DND-41 (cell line): ENCODE measurements around the gene RHOA.

Experiments used
- ATAC-seq: fragments of 200-7000 bp; cut with Tn5 transposase; 3 replicates; pipeline ENCODE4 v1.9.1; 2021; ENCODE audit warnings: low read depth; ENCODE audit not compliant: insufficient read depth
- DNase-seq: peaks from one replicate; pipeline ENCODE4 v3.0.0-alpha.2; 2020
- H2AFZ ChIP-seq: 2 replicates; pipeline ENCODE4 v1.6.0; 2012; ENCODE audit warnings: low read depth, low read length
- H3K27ac ChIP-seq: 2 replicates; pipeline ENCODE4 v1.5.1; 2012; ENCODE audit warnings: low read length, inconsistent platforms
- H3K27me3 ChIP-seq: fragments of 200-600 bp; sonication (generic); 2 replicates; pipeline ENCODE4 v1.6.0; 2012; ENCODE audit warnings: low read length, mild to moderate bottlenecking, inconsistent platforms; ENCODE audit not compliant: insufficient read depth, poor library complexity
- H3K36me3 ChIP-seq: 2 replicates; pipeline ENCODE4 v1.5.1; 2012; ENCODE audit warnings: low read length, inconsistent platforms; ENCODE audit not compliant: insufficient read depth
- H3K4me1 ChIP-seq: 2 replicates; pipeline ENCODE4 v1.5.1; 2012; ENCODE audit warnings: mild to moderate bottlenecking, low read length; ENCODE audit not compliant: insufficient read depth
- H3K4me2 ChIP-seq: 2 replicates; pipeline ENCODE4 v1.6.0; 2012; ENCODE audit warnings: mild to moderate bottlenecking, moderate library complexity, low read length, inconsistent platforms; ENCODE audit not compliant: insufficient read depth
- H3K4me3 ChIP-seq, 2 experiments: fragments of 200-600 bp in 1 of 2; shearing (Covaris generic) in 1 of 2; 2 replicates each; pipeline ENCODE4 v1.5.1; 2012 to 2016; ENCODE audit warnings: inconsistent platforms in 2 of 2, low read length in 2 of 2, mild to moderate bottlenecking in 2 of 2, low read depth in 1 of 2, moderate library complexity in 1 of 2
- H3K79me2 ChIP-seq: 2 replicates; pipeline ENCODE4 v1.6.0; 2012; ENCODE audit warnings: low read length, inconsistent platforms; ENCODE audit not compliant: insufficient read depth
- H3K9ac ChIP-seq: 2 replicates; pipeline ENCODE4 v1.6.0; 2012; ENCODE audit warnings: low read depth, mild to moderate bottlenecking, inconsistent platforms, low read length, moderate library complexity
- H3K9me3 ChIP-seq: 2 replicates; pipeline ENCODE4 v1.5.1; 2012; ENCODE audit warnings: low read length, moderate library complexity, mild to moderate bottlenecking, inconsistent platforms; ENCODE audit not compliant: insufficient read depth, severe bottlenecking
- H4K20me1 ChIP-seq: 2 replicates; pipeline ENCODE4 v1.6.0; 2012; ENCODE audit warnings: low read length; ENCODE audit not compliant: insufficient read depth
- EZH2 ChIP-seq: IDR thresholded peaks from 3 replicates; pipeline ENCODE4 v1.6.1; 2012; ENCODE audit warnings: borderline replicate concordance, low read depth, mild to moderate bottlenecking, moderate library complexity, low read length, inconsistent platforms; ENCODE audit not compliant: severe bottlenecking
- TF ChIP-seq, protein P1 (sequence below): IDR thresholded peaks from 2 replicates; pipeline ENCODE4 v1.5.1; 2012; ENCODE audit warnings: borderline replicate concordance, low read length, moderate library complexity, mild to moderate bottlenecking; ENCODE audit not compliant: poor library complexity, severe bottlenecking; ENCODE audit errors: extremely low read depth

RHOA gene

DNA sequence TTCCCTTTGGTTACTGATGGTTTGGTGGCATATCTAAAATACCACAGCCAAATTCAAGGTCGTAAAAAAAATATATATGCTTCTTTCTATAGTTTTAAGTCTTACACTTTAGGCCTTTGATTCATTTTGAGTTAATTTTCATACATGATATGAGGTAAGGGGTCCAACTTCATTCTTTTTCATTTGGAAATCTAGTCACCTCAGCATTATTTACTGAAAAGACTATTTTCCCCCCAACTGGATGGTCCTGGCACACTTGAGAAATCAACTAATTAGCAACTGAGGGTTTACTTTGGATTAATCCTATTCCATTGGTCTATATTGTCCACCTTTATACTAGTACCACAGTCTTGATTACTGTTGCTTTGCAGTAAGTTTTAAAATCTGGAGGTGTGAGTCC, 26.2 kb downstream of the RHOA start:
- H4K20me1 ChIP-seq = peaks cover 93% of the 10 kb centered on the region

DNA sequence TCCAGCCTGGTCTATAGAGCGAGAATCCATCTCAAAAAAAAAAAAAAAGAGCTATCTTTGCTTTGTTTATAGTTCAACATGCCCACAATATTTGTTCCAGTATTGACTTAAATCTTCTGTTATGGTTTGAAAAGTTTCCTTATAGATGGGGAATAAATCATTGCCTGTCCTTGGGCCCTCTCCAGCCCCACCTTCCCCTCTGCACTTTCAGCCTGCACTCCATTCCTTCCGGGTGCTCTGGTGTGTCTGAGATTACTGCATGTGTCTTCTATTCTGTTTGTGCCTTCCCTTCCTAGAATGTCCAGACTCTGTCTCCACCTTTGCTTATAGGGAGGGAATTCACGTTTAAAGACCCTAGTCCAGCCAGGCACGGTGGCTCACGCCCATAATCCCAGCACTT, 28.4 kb downstream of the RHOA start:
- no peaks in the 10 kb centered on the region for H3K27me3 ChIP-seq
- no peaks in the 10 kb centered on the region for H3K9me3 ChIP-seq
- DNase-seq (no peak), ATAC-seq (no peak)
- no peak overlapping the region for H3K9ac ChIP-seq
- H3K4me1 ChIP-seq = peaks cover 10% of the 10 kb centered on the region
- H3K4me3 ChIP-seq = no peak overlapping the region
- H2AFZ ChIP-seq = no peak overlapping the region
- no peak overlapping the region for H3K4me2 ChIP-seq
- no peak for TF ChIP-seq EZH2
- TF ChIP-seq, protein P1, sequence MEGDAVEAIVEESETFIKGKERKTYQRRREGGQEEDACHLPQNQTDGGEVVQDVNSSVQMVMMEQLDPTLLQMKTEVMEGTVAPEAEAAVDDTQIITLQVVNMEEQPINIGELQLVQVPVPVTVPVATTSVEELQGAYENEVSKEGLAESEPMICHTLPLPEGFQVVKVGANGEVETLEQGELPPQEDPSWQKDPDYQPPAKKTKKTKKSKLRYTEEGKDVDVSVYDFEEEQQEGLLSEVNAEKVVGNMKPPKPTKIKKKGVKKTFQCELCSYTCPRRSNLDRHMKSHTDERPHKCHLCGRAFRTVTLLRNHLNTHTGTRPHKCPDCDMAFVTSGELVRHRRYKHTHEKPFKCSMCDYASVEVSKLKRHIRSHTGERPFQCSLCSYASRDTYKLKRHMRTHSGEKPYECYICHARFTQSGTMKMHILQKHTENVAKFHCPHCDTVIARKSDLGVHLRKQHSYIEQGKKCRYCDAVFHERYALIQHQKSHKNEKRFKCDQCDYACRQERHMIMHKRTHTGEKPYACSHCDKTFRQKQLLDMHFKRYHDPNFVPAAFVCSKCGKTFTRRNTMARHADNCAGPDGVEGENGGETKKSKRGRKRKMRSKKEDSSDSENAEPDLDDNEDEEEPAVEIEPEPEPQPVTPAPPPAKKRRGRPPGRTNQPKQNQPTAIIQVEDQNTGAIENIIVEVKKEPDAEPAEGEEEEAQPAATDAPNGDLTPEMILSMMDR = no peak
- no peak overlapping the region for H3K27ac ChIP-seq
- peaks cover 98% of the 10 kb centered on the region for H3K79me2 ChIP-seq
- H3K36me3 ChIP-seq = peaks cover 3% of the 10 kb centered on the region; the same call in 1 of the 2 replicates
- peaks cover 93% of the 10 kb centered on the region for H4K20me1 ChIP-seq

More for the DNA sequence above, 26.2 kb downstream of the RHOA start:
- H3K27me3 ChIP-seq = no peaks in the 10 kb centered on the region
- H3K4me2 ChIP-seq = no peak overlapping the region
- H3K36me3 ChIP-seq = peaks cover 10% of the 10 kb centered on the region
- H3K27ac ChIP-seq = no peak overlapping the region
- no peak overlapping the region for H3K9ac ChIP-seq
- peaks cover 98% of the 10 kb centered on the region for H3K79me2 ChIP-seq
- DNase-seq = no peak
- no peak overlapping the region for H3K4me3 ChIP-seq
- TF ChIP-seq EZH2 = no peak
- TF ChIP-seq, protein P1 = no peak
- H3K9me3 ChIP-seq = no peaks in the 10 kb centered on the region
- ATAC-seq = no peak
- H3K4me1 ChIP-seq = no peaks in the 10 kb centered on the region
- H2AFZ ChIP-seq = no peak overlapping the region

DNA sequence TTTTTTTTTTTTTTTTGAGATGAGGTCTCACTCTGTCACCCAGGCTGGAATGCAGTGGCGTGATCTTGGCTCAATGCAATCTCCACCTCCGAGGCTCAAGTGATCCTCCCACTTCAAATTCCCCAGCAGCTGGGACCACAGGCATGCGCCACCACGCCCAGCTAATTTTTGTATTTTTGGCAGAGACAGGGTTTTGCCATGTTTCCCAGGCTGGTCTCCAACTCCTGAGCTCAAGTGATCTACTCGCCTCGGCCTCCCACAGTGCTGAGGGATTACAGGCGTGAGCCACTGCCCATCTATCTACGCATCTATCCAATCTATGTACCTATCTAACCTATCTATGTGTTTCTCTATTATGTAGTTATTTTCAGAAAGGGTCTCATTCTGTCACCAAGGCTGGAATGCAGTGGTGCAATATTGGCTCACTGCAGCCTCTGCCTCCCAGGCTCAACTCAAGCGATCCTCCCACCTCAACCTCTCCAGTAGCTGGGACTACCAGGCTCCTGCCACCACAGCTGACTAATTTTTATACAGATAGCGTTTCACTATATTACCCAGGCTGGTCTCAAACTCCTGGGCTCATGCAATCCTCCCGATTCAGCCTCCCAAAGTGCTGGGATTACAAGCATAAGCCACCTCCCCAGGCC, 33.4 kb downstream of the RHOA start:
- DNase-seq (no peak), ATAC-seq (no peak)
- no peak for TF ChIP-seq EZH2
- TF ChIP-seq, protein P1 = no peak
- Histone ChIP-seq H3K79me2 (peaks cover 100% of the 10 kb centered on the region), H3K36me3 (peaks cover 27% of the 10 kb centered on the region), H3K4me3 (no peak overlapping the region), H3K4me1 (peaks cover 20% of the 10 kb centered on the region), H3K27ac (no peak overlapping the region), H3K4me2 (no peak overlapping the region), H3K27me3 (no peaks in the 10 kb centered on the region), H3K9ac (no peak overlapping the region), H2AFZ (no peak overlapping the region), H3K9me3 (no peaks in the 10 kb centered on the region), H4K20me1 (peaks cover 97% of the 10 kb centered on the region)
